HG03378 (cell line): ENCODE data around the gene SVBP.
A peak's percentile ranks its signal among the peaks of the same experiment; 100 is the strongest.
"Not testable (repeated sequence)": the region's sequence is repeated elsewhere in the genome, so short reads cannot be mapped to it uniquely, and the experiment has no call there.

Source experiments
- ATAC-seq: cut with Tn5 transposase; IDR thresholded peaks from one replicate; pipeline ENCODE4 v1.9.1; 2021; ENCODE audit warnings: mild to moderate bottlenecking, moderate library complexity; ENCODE audit not compliant: unreplicated experiment

The SVBP gene

DNA sequence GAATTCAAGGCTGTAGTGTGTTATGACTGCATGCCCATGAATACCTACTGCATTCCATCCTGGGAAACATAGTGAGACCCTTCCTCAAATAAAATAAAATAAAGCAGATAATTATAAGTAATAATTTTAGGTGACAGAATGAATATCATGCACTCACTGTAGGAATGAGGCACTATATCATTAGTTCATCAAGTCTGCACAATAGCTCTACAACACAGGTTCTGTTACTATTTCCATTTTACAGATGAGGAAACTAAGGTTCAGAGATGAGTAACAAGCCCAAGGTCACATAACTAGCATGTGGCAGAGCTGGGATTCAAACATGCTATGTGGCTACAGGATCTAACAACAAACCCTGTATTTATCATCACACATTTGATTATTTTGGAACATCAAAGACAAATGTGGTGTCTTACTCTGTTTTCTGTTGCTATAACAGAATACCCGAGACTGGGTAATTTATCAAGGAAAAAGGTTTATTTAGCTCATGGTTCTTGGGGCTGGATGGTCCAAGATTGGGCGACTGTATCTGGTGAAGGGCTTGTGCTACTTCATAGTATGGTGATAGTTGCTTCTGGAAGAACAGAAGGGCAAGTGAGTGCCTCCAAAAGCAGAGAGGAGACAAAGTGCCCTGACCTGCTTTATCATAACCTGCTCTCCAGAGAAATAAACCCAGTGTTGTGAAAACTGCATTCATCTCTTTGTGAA lies 24.4 kb upstream of the SVBP start:
- no peak for ATAC-seq

- no peak for ATAC-seq
Measured at GRCh38 chr1:42841010-42841409, 23.8 kb upstream of the SVBP start.

DNA sequence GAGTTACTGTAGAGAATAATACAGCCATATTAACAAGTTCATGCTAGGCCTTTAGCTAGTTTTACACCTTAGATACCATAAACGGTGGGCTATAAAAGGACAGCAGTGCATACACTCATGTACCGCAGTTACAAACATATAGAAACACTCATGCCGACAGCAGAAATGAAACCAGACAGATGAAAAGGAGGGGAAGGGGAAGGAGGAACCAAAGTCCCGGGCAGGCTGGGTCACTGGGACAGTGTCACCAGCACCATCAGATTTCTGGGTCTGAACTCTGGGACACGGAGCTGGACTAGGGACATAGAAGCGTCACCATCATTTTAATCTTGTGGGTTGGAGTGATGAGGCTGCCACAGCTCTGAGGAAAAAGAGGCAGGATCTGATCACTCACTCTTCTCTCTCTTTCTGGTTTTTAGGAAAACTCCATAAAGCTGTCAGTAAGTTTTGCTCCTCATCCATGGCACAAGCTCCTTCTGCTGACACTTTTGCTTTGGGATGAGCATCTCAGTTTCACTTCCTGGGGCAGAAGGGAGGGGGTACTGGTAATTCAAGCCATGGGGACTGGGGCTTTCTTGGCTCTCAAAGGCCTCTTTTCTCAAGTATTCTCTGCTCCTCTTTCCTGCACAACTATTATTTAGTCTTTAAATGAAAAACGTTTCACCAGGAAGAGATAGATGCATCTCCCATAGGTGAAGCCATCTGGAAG lies 21.4 kb upstream of the SVBP start:
- ATAC-seq: no peak

- no peak for ATAC-seq
Measured at GRCh38 chr1:42837709-42838108, 20.5 kb upstream of the SVBP start.

DNA sequence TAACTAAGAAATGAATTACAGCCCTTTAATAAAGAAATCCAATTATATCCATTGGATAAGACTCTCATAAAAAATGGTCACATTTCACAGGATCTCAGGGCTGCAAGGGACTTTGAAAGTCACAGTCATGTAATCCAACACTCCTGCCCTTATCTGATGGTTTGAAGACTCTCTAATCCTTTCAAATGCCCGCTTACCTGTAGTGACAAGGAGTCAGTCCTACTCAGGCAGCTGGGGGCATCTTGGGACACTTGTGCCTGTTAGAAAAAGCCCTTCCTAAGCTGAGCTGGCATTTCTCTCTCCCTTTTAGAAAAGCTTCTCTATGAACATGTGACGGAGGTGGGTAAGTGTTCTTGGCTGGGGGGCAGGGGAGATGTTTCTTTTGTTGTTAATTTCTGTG lies 18.2 kb upstream of the SVBP start:
- ATAC-seq: no peak

DNA sequence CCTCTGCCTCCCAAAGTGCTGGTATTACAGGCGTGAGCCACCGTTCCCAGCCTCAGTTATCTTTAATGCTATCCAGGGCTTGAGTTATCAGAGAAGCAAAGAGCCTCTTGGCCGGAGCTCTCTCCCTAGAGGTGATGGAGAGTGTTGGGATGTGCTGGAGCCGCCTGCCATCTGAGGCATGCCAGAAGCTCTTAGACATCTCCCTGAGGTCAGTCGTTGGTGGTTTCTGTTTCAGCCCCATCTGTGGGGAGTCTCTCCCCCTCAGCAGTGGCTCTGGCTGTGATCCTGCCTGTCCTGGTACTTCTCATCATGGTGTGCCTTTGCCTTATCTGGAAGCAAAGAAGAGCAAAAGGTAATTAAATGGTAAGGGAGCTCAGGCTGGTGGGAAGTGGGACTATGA lies 17.6 kb upstream of the SVBP start:
- no peak for ATAC-seq

- ATAC-seq: no peak
Measured at GRCh38 chr1:42833981-42834380, 16.8 kb upstream of the SVBP start.

DNA sequence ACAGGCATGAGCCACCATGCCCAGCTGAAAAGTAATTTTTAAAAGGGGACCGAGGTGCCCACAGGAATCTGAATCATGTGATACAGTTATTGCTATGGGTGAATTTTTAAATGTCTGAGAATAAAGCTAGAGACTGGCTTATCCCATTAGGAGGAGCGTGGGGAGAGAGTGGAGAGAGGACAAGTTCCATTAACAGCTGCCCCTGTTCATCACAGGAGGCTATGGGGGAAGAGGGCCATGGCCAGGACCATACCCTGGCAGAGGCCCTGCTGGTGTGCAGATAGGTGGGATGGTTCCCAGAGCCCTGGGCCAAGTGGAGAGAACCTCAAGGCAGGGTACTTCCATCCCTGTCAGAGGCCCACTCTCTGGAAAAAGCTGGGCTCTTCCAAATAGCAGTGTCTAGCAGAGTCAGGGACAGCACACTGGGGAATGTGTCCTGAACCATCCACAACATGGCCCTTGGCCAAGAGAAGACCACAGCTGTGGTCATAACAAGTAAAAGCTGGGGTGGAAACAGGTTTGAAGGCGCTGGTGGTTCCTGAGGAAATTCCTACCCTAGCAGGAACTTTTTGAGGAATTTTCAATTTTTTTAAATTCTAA lies 15.5 kb upstream of the SVBP start:
- no peak for ATAC-seq

DNA sequence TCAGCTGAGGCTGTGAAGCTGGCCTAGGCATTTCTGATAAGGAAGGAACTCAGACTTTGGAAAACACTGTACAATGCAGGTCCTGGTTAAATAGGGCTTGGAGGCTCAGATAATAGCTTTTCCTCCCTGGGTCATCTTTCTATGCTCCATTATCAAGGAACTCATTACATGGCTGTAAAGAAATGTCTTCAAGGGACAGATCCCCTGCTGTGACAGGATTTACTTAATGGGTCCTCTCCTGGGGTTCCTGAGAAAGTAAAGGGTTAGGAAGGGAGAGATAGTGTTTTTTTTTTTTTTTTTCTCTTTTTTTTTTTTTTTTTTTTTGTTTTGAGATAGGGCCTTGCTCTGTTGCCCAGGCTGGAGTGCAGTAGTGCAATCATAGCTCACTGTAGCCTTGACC lies 14.1 kb upstream of the SVBP start:
- ATAC-seq: no peak

GRCh38 chr1:42830631-42831030 lies 13.4 kb upstream of the SVBP start:
- no peak for ATAC-seq

GRCh38 chr1:42825036-42825851 lies 8.0 kb upstream of the SVBP start:
- ATAC-seq: no peak

GRCh38 chr1:42824481-42825035 lies 7.4 kb upstream of the SVBP start:
- ATAC-seq: no peak

DNA sequence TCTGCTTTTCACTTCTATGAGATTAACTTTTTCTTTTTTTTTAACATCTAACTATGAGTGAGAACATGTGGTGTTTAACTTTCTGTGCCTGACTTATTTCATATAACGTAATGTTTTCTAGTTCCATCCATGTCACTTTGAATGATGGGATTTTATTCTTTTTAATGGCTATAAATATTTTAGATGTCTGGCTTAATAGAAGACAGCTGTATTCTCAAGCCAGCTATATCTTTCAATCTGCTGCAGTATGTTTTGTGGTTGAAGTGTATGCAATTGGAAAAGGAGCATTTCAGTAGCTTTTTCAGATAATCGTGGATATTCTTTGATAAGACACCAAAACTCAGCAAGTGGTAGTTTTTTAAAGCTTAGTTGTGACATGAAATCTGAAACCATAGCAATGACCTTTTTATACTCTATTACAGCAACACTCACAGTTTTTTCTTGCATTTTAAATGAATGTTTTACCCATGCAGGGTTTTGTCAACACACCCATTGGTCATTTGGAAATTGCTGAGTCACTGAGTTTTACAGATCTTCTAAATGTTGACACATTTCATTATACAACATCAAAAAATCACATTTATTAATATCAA lies 5.7 kb upstream of the SVBP start:
- no peak for ATAC-seq

GRCh38 chr1:42821690-42822089 lies 4.5 kb upstream of the SVBP start:
- no peak for ATAC-seq

DNA sequence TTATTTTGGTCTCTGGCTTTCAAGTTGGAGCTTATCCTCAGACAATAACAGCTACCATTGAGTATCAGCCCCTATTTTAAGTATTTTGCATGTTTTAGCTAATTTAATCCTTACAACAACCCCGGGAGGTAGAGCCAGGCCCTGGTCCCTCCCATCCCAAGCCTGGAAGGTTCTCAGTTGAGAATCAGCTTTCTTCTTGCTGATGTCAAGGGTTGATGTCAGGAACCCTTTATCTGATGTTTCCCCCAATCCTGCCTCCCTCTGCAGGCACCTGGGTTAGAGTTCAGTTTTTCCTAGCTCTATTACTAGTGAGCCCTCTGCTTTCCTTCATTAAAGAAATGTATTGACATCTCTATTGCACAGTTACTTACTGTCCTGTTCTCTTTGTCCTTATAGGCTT lies 3.6 kb upstream of the SVBP start:
- no peak for ATAC-seq

DNA sequence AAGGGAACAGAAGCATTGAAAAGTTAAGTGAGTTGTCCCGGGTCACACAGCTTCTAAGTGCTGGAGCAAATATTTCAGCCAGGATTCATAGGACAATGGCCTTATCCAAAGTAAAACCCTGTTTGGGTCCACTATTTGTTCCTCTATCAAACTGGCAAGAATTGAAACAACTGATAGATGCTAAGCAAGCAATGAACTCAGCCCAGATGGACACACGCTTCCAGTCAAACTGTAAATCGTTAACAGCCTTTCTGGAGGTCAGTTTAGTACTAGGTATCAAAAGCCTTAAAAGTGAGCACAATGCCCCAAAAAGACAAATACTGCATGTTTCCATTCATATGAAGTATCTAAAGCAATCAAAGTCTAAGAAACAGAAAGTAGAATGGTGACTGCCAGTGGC lies 779 bp upstream of the SVBP start:
- no peak for ATAC-seq

DNA sequence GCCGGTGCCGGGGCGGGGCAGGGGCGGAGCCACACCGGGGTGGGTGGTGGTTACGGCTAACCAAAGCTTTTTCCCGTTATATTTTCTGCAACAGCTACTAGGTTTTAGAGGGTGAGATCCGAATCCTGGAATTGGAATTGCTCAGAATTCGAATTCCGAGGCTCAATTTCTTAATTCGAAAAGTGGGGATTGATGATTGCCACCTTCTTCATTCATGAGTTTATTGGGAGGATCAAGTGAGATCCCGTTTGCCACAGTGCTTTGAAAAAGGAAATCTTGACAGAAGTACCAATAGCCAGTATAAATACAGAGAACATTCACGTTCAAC lies 207 bp upstream of the SVBP start:
- peak; percentile 11 for ATAC-seq

DNA sequence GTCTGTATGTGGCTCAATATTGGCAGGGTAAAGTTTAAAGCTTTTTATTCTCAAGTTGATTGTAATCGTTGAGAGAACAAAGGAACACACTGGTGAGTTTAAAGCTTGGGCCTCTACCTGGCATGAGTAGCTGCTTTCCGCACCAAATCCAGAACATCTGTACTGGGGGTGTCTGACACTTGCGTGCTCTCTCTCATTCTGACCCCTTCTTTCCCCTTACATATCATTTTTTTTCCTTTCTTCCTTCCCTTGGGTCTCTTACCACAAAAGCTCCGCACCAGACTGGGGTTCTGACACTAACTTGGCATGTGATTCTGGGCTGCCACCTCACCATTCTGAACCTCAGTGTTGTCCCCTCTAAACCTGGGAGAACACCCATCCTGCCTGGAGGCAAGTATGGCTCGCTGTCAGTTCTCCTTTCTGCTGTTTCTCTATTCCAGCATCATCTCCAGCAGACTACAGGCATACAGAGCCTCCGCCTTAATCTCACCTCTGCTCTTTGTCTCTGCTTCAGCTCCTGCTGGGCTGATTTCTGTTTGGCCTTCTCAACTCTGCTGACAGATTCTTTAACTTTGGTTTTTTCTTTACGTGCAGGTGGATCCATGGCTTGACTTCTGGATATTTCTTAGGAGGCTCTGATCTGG lies 1.1 kb downstream of the SVBP start:
- no peak for ATAC-seq

DNA sequence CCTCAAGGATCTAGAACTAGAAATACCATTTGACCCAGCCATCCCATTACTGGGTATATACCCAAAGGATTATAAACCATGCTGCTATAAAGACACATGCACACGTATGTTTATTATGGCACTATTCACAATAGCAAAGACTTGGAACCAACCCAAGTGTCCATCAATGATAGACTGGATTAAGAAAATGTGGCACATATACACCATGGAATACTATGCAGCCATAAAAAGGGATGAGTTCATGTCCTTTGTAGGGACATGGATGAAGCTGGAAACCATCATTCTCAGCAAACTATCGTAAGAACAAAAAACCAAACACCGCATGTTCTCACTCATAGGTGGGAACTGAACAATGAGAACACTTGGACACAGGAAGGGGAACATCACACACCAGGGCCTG lies 2.4 kb downstream of the SVBP start:
- ATAC-seq: not testable (repeated sequence)

DNA sequence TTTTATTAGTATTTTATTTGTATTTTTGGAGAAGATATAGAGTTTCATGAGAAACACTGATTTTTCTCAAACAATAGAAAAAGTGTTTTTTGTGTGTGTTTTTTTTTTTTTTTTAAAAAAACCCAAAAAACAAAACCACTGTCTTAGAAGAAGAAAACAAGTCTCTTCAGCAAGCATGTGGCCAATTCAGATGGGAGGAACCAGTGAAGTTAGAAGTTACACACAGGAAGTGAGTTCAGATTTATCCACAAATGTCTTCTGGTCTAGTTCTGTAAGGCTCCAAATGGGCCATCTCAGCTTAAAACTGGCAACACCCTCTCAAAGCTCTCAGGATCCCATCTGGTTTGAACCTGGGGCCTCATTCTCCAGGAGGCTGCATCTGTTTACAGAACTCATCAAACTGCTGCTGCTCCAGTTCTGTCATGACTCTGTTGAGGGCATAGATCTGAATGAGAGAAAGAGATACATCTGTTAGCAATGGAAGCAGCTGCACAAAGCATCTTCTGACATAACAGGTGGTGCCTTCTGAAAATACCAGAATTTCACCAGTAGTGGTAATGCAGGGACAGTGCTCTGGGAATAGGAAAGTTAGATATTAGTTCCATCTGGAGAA lies 10.0 kb downstream of the SVBP start:
- ATAC-seq: no peak
